ENCODE results near the gene NUP62CL. TPM values are rescaled to one million over a fixed set of nuclear protein-coding genes. Genes with fewer than 3 reads are reported as not detected.

Gene NUP62CL
- total and polyA plus RNA-seq, 10 of the 15 experiments (the other 5 are each of a cell fraction or from before 2014, with no cell fraction given), result 2.5 to 6.0 (median 4.2) TPM

DNA sequence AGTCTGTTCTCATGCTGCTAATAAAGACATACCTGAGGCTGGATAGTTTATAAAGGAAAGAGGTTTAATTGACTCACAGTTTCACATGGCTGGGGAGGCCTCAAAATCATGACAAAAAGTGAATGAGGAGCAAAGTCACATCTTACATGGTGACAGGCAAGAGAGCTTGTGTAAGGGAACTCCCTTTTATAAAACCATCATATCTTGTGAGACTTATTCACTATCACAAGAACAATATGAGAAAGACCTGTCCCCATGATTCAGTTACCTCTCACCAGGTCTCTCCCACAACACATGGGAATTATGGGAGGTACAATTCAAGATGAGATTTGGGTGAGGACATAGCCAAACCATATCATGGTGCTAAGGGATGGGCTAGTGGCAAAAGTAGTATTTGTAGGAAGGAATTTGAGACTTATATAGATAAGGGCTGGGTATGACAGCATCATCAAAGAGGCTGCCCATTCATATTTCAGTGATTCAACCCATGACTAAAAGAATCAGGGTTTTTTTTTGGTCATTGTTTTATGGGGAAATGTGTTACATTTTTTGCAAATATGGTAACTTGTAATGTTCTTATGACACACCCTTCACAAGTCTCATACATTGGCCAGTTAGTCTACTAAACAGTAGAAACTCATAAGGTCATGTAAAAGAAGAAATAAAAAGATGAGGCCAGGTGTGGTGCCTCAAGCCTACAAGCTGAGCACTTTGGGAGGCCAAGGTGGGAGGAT, 34.7 kb downstream of the NUP62CL start:
- Histone ChIP-seq H3K9ac (ENCODE audit: control insufficient read depth, insufficient read depth, low read length) (no peak overlapping the region), H3K4me1 (ENCODE audit: control insufficient read depth, insufficient read depth, low read length) (no peaks in the 10 kb centered on the region), H3K36me3 (ENCODE audit: control insufficient read depth in 2 of 2, insufficient read depth in 2 of 2, low read length in 1 of 2) (no peaks in the 10 kb centered on the region), H3K4me2 (ENCODE audit: control insufficient read depth, insufficient read depth) (no peak overlapping the region), H3K79me2 (ENCODE audit: control insufficient read depth, insufficient read depth, low read length) (no peaks in the 10 kb centered on the region), H3K9me3 (replicated peaks; ENCODE audit: control insufficient read depth, insufficient read depth, low read length) (no peaks in the 10 kb centered on the region), H3K27ac (ENCODE audit: control insufficient read depth, insufficient read depth) (no peak overlapping the region), H3K27me3 (replicated peaks in 1 of 2; ENCODE audit: control insufficient read depth in 2 of 2, insufficient read depth in 2 of 2, low read length in 1 of 2) (no peaks in the 10 kb centered on the region), H2AFZ (ENCODE audit: control insufficient read depth, low read depth, low read length) (no peak overlapping the region), H4K20me1 (ENCODE audit: control insufficient read depth, insufficient read depth) (no peaks in the 10 kb centered on the region), H3K4me3 (no peak overlapping the region)
- no TSS peak for BruUV-seq (replicated peaks)
- ChIA-PET CTCF (no interaction called here), SMC1A (ENCODE audit: uncharacterized antibody, unreplicated experiment) (no interaction called here), RAD21 (ENCODE audit: unreplicated experiment) (no interaction called here), POLR2A (no interaction called here)
- no peak for TF ChIP-seq ATF7 (IDR thresholded peaks at IDR 0.05; ENCODE audit: low read depth)
- TF ChIP-seq, protein P1, sequence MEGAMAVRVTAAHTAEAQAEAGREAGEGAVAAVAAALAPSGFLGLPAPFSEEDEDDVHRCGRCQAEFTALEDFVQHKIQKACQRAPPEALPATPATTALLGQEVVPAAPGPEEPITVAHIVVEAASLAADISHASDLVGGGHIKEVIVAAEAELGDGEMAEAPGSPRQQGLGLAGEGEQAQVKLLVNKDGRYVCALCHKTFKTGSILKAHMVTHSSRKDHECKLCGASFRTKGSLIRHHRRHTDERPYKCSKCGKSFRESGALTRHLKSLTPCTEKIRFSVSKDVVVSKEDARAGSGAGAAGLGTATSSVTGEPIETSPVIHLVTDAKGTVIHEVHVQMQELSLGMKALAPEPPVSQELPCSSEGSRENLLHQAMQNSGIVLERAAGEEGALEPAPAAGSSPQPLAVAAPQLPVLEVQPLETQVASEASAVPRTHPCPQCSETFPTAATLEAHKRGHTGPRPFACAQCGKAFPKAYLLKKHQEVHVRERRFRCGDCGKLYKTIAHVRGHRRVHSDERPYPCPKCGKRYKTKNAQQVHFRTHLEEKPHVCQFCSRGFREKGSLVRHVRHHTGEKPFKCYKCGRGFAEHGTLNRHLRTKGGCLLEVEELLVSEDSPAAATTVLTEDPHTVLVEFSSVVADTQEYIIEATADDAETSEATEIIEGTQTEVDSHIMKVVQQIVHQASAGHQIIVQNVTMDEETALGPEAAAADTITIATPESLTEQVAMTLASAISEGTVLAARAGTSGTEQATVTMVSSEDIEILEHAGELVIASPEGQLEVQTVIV (IDR thresholded peaks at IDR 0.05; ENCODE audit: borderline replicate concordance, partially characterized antibody), result no peak
- in situ Hi-C loops (cut with MboI) (no loop called here), intact Hi-C loops (cut with micrococcal nuclease; ENCODE audit: unreplicated experiment) (no loop called here)
- DNase-seq (ENCODE audit: low read depth, low spot score) (no peak), ATAC-seq (no peak), FAIRE-seq (no peak)

DNA sequence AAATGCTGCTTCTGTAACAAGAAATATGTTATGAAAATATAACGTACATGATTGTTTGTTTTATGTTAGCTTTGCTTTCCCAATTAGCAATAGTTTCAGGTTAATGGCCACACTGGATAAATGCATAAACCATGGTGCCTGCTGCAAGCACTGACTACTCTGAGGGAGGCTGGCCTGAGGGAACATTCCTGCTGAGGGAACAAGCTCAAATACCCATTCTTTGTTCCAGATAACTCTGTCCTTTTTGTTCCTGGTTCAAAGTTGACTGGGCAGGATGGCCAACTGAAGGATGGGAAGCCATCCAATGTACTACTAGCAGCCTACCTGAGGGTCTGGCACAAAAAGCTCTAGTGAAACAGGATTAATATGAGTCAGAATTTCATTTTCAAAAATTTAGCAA, 37.5 kb downstream of the NUP62CL start:
- no peak for FAIRE-seq
- SMC1A ChIA-PET (ENCODE audit: uncharacterized antibody, unreplicated experiment), result no interaction called here
- Histone ChIP-seq H3K9me3 (replicated peaks; ENCODE audit: control insufficient read depth, insufficient read depth, low read length) (no peaks in the 10 kb centered on the region), H3K4me1 (ENCODE audit: control insufficient read depth, insufficient read depth, low read length) (no peaks in the 10 kb centered on the region), H2AFZ (ENCODE audit: control insufficient read depth, low read depth, low read length) (no peak overlapping the region), H3K36me3 (ENCODE audit: control insufficient read depth in 2 of 2, insufficient read depth in 2 of 2, low read length in 1 of 2) (no peaks in the 10 kb centered on the region), H3K4me2 (ENCODE audit: control insufficient read depth, insufficient read depth) (no peak overlapping the region), H4K20me1 (ENCODE audit: control insufficient read depth, insufficient read depth) (no peaks in the 10 kb centered on the region), H3K4me3 (no peak overlapping the region), H3K27me3 (replicated peaks in 1 of 2; ENCODE audit: control insufficient read depth in 2 of 2, insufficient read depth in 2 of 2, low read length in 1 of 2) (no peaks in the 10 kb centered on the region), H3K79me2 (ENCODE audit: control insufficient read depth, insufficient read depth, low read length) (no peaks in the 10 kb centered on the region), H3K9ac (ENCODE audit: control insufficient read depth, insufficient read depth, low read length) (no peak overlapping the region), H3K27ac (ENCODE audit: control insufficient read depth, insufficient read depth) (no peak overlapping the region)
- ATAC-seq, result no peak
- WGBS (ENCODE audit: insufficient coverage, insufficient replicate concordance, low lambda C conversion rate, missing lambda C conversion rate), result 69% methylated on average over 1 of the region's 1 CpG
- no peak for DNase-seq (ENCODE audit: low read depth, low spot score)
- CTCF ChIA-PET, result no interaction called here
- BruUV-seq (replicated peaks), result no TSS peak
- POLR2A ChIA-PET, result no interaction called here
- intact Hi-C loops (cut with micrococcal nuclease; ENCODE audit: unreplicated experiment) (no loop called here), in situ Hi-C loops (cut with MboI) (no loop called here)
- RAD21 ChIA-PET (ENCODE audit: unreplicated experiment), result no interaction called here
- TF ChIP-seq RELA (IDR thresholded peaks at IDR 0.05; ENCODE audit: borderline replicate concordance, partially characterized antibody) (no peak), ATF7 (IDR thresholded peaks at IDR 0.05; ENCODE audit: low read depth) (no peak), JUNB (IDR thresholded peaks at IDR 0.05) (no peak), CHD2 (IDR thresholded peaks at IDR 0.05; ENCODE audit: borderline replicate concordance, low read depth, low read length) (no peak), FOS (IDR thresholded peaks at IDR 0.05; ENCODE audit: borderline replicate concordance, extremely low read depth, insufficient read length) (no peak)
- TF ChIP-seq, protein P2, sequence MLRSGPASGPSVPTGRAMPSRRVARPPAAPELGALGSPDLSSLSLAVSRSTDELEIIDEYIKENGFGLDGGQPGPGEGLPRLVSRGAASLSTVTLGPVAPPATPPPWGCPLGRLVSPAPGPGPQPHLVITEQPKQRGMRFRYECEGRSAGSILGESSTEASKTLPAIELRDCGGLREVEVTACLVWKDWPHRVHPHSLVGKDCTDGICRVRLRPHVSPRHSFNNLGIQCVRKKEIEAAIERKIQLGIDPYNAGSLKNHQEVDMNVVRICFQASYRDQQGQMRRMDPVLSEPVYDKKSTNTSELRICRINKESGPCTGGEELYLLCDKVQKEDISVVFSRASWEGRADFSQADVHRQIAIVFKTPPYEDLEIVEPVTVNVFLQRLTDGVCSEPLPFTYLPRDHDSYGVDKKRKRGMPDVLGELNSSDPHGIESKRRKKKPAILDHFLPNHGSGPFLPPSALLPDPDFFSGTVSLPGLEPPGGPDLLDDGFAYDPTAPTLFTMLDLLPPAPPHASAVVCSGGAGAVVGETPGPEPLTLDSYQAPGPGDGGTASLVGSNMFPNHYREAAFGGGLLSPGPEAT (IDR thresholded peaks at IDR 0.05; ENCODE audit: low read depth), result no peak
- TF ChIP-seq, protein P3, sequence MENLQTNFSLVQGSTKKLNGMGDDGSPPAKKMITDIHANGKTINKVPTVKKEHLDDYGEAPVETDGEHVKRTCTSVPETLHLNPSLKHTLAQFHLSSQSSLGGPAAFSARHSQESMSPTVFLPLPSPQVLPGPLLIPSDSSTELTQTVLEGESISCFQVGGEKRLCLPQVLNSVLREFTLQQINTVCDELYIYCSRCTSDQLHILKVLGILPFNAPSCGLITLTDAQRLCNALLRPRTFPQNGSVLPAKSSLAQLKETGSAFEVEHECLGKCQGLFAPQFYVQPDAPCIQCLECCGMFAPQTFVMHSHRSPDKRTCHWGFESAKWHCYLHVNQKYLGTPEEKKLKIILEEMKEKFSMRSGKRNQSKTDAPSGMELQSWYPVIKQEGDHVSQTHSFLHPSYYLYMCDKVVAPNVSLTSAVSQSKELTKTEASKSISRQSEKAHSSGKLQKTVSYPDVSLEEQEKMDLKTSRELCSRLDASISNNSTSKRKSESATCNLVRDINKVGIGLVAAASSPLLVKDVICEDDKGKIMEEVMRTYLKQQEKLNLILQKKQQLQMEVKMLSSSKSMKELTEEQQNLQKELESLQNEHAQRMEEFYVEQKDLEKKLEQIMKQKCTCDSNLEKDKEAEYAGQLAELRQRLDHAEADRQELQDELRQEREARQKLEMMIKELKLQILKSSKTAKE (IDR thresholded peaks at IDR 0.05; ENCODE audit: low read depth, poor library complexity, severe bottlenecking), result no peak
